GM18502 (cell line): ENCODE data around the gene SORCS3.

Experiments used
- ATAC-seq: cut with Tn5 transposase; IDR thresholded peaks from one replicate; pipeline ENCODE4 v1.9.1; 2021; ENCODE audit warnings: mild to moderate bottlenecking; ENCODE audit not compliant: unreplicated experiment, poor library complexity

Gene SORCS3

DNA sequence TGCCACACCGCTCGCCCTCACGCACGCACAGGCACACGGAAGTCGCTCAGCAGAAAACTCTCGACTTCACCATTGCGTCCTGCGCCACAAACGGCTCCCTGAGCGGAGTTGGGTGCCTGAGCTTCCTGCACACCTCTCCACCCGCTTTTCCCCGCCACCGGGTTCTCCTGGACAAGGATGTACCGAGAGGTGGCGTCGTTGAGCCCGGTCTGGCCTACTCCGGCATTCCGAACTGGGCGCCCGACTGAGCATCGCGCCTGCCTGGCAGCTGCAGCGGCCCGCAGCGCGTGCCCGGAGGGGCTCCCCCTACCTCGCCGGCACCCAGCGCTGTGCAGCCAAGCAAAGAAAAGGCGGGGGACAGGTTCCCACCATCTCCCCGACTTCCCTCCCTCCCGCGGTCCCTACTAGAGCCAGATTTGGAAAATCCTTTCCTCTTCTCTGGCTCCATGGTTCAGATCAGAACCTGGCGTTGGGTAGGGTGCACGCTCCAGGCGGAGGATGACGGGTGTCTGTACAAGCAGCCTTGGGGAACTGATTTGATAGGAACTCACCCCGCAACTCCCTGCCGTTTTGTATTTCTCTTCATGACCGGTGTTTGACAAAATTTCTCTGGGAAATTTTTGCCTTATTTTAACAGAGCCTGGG lies 1.7 kb downstream of the SORCS3 start:
- ATAC-seq, result peak; percentile 57

DNA sequence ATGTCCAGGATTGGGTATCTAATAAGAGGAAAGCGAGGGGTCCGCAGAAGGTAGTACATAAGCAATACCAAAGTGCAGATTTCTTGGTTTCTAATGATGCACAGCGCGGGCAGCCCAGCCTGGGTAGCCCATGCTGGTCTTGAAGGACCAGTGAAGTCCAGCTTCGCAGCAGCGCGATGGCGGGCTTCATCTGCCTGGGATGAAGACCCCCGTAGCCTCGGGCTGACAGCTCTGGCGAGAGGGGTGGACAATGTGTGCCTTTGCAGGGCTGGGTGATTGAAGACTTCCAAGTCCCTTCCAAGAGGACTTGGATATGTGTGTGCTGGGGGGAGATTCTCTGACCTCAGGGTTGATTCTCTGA lies 2.2 kb downstream of the SORCS3 start:
- no peak for ATAC-seq

DNA sequence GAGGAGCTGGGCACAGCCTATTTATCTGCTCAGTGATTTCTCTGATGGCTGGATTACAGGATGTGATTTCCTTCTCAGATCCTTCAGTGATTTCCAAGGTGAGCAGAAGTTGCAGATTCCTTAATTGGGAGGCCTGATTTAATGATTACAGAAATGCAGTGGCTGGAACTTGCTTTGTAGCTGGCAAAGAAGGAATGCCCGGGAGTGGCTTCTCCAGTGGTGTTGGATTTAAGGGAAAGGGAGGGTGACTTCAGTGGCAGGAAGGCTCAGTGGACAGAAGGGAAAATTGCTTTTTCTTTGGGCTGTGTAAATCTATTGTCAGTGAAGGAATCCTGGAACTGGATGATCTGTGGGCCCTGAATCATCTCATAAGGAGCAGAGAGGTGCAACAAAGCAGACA lies 5.1 kb downstream of the SORCS3 start:
- no peak for ATAC-seq

- ATAC-seq, result no peak
Measured at GRCh38 chr10:104648421-104648820, 7.3 kb downstream of the SORCS3 start.

- ATAC-seq, result no peak
Measured at GRCh38 chr10:104650072-104650471, 9.0 kb downstream of the SORCS3 start.

DNA sequence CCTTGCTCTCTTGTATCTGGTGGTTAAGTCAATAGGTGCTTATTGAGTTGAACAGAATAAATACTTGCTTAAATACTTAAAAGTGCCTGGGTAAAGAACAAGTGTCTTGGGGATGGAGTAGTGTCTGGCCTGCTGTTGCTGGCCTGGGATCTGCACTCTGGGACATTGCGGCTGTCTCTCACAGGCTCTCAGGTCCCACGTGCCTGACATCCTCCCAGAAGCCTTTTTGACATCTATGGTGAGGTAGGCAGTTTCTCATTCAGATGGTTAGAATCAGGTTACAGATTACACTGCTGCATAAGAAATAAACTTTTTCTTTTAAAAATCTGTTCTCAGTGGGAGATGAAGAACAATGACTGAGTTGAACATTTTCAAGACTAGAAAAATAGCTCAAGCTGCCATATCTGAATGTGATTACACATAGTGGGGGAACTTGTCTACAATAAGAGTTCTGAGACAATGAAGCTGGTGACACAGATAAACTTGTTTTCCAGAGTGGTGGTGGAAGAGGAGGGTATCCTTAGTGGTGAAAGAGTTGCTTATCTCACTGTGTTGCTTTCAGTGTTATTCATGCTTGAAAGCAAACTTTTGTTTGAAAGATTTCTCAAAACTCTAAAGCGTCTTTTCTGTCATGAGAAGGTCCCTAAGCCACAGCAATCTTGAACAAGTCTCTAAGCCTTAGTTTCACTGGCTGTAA lies 9.7 kb downstream of the SORCS3 start:
- ATAC-seq, result no peak

DNA sequence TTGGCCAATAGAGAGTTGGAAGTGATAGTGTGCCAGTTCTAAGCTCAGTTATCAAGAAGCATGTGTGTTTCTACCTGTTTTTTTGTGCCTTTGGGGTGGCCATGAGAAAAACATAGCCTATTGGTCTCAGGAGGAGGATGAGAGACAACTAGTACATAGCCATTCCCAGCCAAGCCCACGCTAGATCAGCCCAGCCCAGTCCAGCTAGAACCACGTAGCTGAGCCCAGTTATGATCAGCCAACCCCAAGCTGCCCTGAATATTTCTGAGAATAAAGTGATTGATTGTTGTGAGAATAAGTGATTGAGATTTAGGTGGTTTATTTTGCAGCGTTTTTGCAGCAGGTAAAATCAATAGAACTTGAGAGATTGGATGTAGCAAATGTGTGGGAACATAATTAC lies 15.9 kb downstream of the SORCS3 start:
- ATAC-seq, result no peak

- no peak for ATAC-seq
Measured at GRCh38 chr10:104657457-104657856, 16.4 kb downstream of the SORCS3 start.

DNA sequence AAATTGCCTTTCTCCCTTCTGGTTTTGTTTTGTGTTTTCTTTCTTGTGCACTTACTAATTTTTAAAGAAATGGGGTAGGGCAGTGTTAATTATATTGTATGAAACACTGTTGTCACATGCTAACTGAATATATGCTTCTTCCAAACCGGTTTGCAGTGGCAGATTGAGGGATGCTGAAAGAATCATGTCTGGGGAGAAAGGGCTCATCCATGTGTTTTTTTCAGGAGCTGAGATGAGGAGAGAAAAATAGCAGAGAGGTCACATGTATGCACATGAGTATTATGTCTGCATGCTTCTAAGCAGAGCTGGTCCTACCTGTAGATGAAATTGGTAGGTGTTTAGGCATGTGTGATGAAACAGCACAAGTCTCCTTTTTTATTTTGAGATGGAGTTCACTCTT lies 17.0 kb downstream of the SORCS3 start:
- no peak for ATAC-seq

GRCh38 chr10:104659809-104660208 lies 18.7 kb downstream of the SORCS3 start:
- no peak for ATAC-seq

- ATAC-seq, result no peak
Measured at GRCh38 chr10:104663076-104663475, 22.0 kb downstream of the SORCS3 start.

GRCh38 chr10:104663563-104663962 lies 22.5 kb downstream of the SORCS3 start:
- ATAC-seq, result no peak

GRCh38 chr10:104664205-104664604 lies 23.1 kb downstream of the SORCS3 start:
- no peak for ATAC-seq

DNA sequence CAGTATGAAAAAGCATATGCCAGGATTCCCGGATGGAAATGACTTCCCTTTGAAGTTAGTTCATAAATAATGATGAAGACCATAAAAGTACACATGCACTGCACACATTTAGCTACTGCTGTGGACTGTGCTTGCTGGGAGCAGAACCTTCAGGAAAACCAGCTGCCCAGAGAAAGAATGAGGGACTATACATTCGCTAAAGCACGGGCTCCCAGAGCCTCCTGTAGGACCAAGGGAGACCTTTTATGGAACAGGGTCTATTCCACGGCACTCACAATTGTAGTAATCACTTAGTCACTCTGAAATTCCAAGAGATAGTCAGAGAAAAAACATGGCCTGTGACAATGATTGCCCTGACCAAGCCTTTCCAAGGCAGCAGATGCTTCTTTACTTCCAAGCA lies 24.1 kb downstream of the SORCS3 start:
- ATAC-seq, result no peak

DNA sequence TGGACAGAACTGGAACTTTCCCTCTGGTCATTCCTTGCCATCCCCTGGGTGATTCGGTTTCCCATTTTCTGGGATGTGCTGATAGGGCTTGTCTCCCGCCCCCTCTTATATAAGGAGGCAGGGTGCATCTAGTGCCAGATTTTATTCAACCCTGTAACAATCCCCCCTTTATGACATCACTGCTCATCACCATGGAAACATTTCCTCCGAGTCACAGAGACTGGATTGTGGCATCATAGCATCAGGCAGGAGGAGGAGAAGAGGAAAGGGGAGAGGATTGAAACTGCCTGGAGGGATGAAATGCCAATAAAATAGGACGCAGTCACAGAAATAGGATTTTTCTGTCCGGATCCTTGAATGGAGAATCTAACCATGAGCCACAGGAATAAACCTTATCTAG lies 25.0 kb downstream of the SORCS3 start:
- ATAC-seq, result no peak

DNA sequence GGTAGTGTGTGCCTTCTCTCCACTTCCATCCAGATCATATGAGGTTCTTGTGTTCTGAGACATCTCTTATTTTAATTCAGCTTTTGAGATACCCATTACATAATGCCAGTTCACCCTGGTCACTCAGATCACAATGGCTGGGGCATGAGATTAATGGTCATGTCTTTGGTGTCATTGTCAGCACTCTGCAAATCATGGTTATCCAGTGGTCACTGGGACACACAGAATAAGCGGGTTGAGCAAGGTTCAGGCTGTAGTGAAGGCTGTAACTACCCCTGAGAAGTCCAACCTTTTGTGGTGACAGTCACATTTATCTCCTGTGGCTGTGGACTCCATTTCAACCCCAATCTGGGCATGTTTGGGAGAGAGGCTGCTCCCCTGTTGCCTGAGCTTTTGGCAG lies 35.8 kb downstream of the SORCS3 start:
- ATAC-seq, result no peak

- ATAC-seq, result no peak
Measured at GRCh38 chr10:104678658-104679057, 37.6 kb downstream of the SORCS3 start.

GRCh38 chr10:104680467-104681401 lies 39.6 kb downstream of the SORCS3 start:
- no peak for ATAC-seq

DNA sequence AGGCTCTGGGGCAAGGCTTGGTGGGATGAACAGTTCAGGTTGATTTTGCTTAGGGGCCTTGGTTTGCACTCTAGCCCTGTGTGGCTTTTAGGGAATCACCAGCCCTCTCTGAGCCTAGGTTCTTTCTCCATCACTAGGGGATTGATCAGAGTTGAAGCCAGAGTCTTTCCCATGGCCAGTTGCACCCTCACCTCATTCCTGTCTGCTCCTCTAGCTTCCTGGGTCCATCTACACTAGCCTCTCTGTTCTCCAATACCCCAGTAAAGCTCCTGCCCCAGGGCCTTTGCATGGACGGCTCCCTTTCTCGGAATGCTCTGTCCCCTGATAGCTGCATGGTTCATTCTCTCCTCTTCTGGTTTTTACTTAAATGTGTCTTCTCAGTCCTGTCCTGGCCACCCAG lies 40.4 kb downstream of the SORCS3 start:
- no peak for ATAC-seq

GRCh38 chr10:104683567-104683966 lies 42.5 kb downstream of the SORCS3 start:
- no peak for ATAC-seq

DNA sequence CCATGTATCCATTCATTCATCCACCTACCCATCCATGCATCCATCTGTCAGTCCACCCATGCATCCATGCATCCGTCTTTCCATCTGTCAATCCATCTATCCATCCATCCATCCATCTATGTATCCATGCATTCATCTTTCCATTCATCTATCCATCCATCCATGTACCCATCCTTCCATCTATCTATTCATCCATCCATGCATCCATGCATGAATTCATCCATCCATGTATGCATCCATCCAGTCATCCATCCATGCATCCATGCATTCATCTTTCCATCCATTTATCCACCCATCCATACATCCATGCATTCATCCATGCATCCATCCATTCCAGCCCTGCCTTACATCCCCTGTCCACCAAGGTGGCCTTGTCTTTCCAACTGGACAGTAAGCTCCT lies 45.7 kb downstream of the SORCS3 start:
- ATAC-seq, result no peak
